Activated naive CD4-positive, alpha-beta T cell treated with Interleukin-2 at 50 U/mL for 16 hours (primary cell): ENCODE data around the gene ZNF335.
"Not testable (repeated sequence)": the region's sequence is repeated elsewhere in the genome, so short reads cannot be mapped to it uniquely, and the experiment has no call there.

ENCODE experiments used
- DNase-seq: peaks from one replicate; pipeline ENCODE4 v3.0.0-alpha.2; 2020

The ZNF335 gene

DNA sequence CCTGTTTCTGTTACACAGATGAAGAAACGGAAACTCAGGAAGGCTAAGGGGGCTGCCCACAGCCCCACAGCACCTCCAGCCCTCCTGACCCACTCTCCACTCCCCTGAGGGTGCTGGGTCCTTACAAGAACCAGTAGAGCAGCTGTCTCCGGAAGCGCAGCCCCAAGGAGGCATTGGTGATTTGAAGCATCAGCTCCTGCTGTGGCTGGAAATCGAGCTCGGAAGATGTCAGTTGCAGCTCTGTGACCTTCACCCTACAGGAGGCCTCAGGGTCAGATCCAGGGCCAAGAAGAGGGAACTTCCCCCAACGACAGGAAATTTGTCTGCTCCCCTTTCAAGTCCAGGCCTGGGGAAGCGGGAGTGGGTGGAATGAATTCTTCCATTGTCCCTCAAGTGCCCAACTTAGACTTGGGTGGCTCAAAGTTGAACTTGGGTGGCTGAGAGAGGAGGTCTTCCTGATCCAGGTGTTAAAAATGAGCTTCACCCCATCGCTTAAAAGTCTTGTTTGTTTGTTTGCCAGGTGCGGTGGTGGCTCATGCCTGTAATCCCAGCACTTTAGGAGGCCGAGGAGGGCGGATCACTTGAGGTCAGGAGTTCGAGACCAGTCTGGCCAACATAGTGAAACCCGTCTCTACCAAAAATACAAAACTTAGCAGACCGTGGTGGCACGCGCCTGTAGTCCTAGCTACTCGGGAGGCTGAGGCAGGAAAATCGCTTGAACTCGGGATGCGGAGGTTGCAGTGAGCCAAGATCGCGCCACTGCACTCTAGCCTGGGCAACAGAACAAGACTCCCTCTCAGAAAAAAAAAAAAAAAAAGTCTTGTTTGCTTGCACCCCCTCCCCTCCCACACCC lies 62.0 kb downstream of the ZNF335 start:
- DNase-seq, result no peak

- no peak for DNase-seq
These were observed 62.6 kb downstream of the ZNF335 start for GRCh38 chr20:45909336-45909808.

DNA sequence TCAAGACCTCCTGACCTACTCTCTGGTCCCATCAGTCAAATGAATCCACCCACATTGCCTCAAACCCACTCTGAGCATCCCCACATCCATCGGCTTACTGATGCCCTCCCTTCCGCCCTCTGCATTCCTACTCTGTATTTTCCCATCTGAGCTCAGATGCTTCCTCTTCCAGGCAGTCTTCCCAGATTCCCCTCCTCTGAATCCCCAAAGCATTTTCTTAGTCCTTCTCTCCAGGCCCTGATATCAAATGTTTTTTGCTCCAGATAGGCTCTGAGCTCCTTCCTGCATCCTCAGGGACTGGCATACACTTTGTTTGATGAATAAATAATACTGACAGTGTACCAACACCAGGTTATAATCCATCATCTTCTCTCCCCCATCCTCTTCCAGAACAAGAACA lies 63.9 kb downstream of the ZNF335 start:
- no peak for DNase-seq

GRCh38 chr20:45907219-45907948 lies 64.6 kb downstream of the ZNF335 start:
- no peak for DNase-seq

GRCh38 chr20:45905505-45906079 lies 66.4 kb downstream of the ZNF335 start:
- no peak for DNase-seq

DNA sequence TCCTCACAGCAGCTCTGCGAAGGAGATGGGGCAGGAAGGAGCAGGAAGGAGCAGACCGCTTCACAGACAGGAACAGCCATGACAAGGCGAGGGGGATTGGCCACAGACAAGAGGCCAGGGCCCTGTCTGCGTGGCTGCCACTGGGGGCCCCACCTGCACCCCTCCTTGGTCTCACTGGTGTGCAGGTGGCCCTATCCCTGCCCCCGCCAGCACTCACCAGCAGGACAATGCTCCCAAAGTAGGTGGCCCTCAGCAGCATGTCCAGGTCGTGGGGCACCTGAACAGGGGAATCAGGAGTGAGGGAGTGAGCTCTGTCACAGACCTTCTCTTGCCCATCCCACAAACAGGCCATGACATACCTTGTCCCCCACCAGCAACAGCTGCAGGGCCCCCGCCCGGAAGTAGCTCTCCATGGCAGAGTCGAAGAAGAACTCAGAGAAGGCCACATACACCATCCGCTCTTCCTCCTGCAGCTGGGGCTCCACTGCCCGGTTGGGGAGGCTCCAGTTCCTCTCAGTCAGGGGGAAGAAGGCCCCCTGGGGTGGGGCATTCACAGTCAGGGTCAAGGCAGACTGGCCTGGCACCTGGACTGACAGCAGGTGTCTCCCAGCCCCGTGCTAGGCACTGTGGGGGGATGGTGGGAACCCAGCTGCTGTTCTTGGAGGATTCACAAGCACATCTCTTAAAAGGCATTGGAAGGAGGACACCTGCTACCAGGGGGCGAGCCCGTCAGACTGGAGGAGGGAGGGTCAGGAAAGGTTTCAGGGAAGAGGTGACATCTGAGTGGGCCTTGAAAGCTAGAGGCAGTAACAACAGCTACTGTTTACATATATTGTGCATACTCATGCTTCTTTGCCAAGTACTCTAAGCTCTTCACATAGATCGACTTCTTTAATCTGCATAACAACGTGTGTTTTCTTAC lies 67.2 kb downstream of the ZNF335 start:
- DNase-seq, result no peak

DNA sequence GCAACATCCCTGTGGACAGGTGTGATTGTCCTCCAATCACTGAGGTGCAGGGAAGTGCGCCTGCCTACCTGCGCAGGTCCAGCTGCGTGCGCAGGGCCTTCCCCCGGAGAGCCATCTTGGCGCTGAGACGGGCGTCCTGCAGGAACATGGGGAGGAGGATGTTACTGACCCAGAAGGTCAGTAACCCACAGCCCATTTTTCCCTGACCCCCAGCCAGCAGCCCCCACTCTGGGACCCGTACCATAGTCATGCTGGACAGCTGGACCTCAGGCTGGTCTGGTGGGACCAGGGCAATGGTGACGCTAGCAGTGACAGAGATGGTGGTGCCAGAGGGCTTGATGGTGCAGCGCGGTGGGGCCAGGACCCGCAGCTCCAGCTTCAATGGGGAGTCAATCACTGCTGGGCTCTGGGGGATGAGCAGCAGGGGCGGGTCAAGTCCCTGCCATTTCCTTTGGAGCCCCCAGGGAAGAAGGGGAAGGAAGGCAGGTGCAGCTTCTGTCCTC lies 69.8 kb downstream of the ZNF335 start:
- DNase-seq, result no peak

DNA sequence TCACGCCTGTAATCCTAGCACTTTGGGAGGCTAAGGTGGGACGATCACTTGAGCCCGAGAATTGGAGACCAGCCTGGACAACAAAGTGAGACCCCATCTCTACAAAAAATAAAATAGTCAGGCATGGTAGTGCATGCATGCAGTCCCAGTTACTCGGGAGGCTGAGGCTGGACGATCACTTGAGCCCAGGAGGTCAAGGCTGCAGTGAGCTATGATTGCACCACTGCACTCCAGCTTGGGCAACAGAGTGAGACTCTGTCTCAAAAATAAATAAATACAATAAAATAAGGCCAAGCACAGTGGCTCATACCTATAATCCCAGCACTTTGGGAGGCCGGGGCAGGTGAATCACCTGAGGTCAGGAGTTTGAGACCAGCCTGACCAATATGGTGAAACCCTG lies 70.7 kb downstream of the ZNF335 start:
- DNase-seq, result not testable (repeated sequence)

GRCh38 chr20:45899046-45899835 lies 72.8 kb downstream of the ZNF335 start:
- no peak for DNase-seq
